SK-N-MC (cell line): Measurements from ENCODE around the gene REEP6.

Experiments used
- DNase-seq: peaks from one replicate; pipeline ENCODE4 v3.0.0-alpha.2; 2011; ENCODE audit warnings: low read depth, low spot score
- H3K27ac ChIP-seq: fragments of 200-600 bp; sonication (generic); 2 replicates; pipeline ENCODE4 v1.5.1; 2016; ENCODE audit warnings: mixed run types
- H3K36me3 ChIP-seq: fragments of 200-600 bp; sonication (generic); 2 replicates; pipeline ENCODE4 v1.6.1; 2017; ENCODE audit warnings: antibody characterized with exemption, low read length, mixed read lengths; ENCODE audit not compliant: insufficient read depth
- H3K4me3 ChIP-seq: fragments of 200-600 bp; sonication (generic); 2 replicates; pipeline ENCODE4 v1.5.1; 2016
- H3K9ac ChIP-seq: fragments of 200-600 bp; sonication (generic); 2 replicates; pipeline ENCODE4 v1.8.0; 2017; ENCODE audit warnings: mixed run types, mixed read lengths; ENCODE audit not compliant: insufficient read length
- H3K9me3 ChIP-seq: fragments of 200-600 bp; sonication (generic); 2 replicates; pipeline ENCODE4 v1.6.1; 2017; ENCODE audit warnings: low read depth, mild to moderate bottlenecking, antibody characterized with exemption, low read length, moderate library complexity, mixed read lengths
- EZH2 ChIP-seq: fragments of 200-600 bp; sonication (generic); IDR thresholded peaks from one replicate; pipeline ENCODE4 v1.6.1; 2017; ENCODE audit warnings: antibody characterized with exemption
- FOXP2 ChIP-seq: optimal IDR thresholded peaks from 2 replicates; pipeline ENCODE3; 2011; ENCODE audit warnings: mild to moderate bottlenecking, moderate library complexity; ENCODE audit not compliant: insufficient read depth; ENCODE audit errors: extremely low read length, control extremely low read depth
- POLR2AphosphoS5 ChIP-seq: IDR thresholded peaks from 2 replicates; pipeline ENCODE4 v1.6.1; 2012; ENCODE audit warnings: mild to moderate bottlenecking, low read depth, low read length, borderline replicate concordance

REEP6 gene

GRCh38 chr19:1491114-1491848, at the start of gene REEP6:
Gene REEP6 (plus strand): TSS chr19:1491181. CDS start chr19:1491270, 89 bp downstream.
- peak within 1 kb of the TSS; percentile 68 for H3K27ac ChIP-seq
- DNase-seq, result no peak

GRCh38 chr19:1441677-1442438, 49.1 kb upstream of the REEP6 start:
- peak overlapping the region; percentile 74 for H3K27ac ChIP-seq
- no peak for TF ChIP-seq POLR2AphosphoS5
- no peak for TF ChIP-seq EZH2
- no peak for TF ChIP-seq FOXP2

More at GRCh38 chr19:1491114-1491848, at the start of gene REEP6:
- Histone ChIP-seq H3K36me3 (no peaks in the 10 kb centered on the region), H3K4me3 (peak within 1 kb of the TSS; percentile 88), H3K9ac (peak within 1 kb of the TSS; percentile 82), H3K9me3 (no peaks in the 10 kb centered on the region)
- TF ChIP-seq EZH2 (no peak), FOXP2 (no peak), POLR2AphosphoS5 (peak; percentile 43; the same call in 1 of the 2 replicates)

GRCh38 chr19:1445185-1445931, 45.6 kb upstream of the REEP6 start:
- H3K9me3 ChIP-seq, result no peaks in the 10 kb centered on the region
- DNase-seq, result no peak
- TF ChIP-seq FOXP2 (no peak), EZH2 (no peak), POLR2AphosphoS5 (no peak)
- no peak overlapping the region for H3K9ac ChIP-seq
- H3K27ac ChIP-seq, result no peak overlapping the region
- H3K4me3 ChIP-seq, result peak overlapping the region; percentile 64
- peaks cover 23% of the 10 kb centered on the region for H3K36me3 ChIP-seq

More at GRCh38 chr19:1441677-1442438, 49.1 kb upstream of the REEP6 start:
- Histone ChIP-seq H3K36me3 (peaks cover 38% of the 10 kb centered on the region), H3K4me3 (no peak overlapping the region), H3K9me3 (no peaks in the 10 kb centered on the region), H3K9ac (no peak overlapping the region)
- no peak for DNase-seq

GRCh38 chr19:1445932-1446712, 44.9 kb upstream of the REEP6 start:
- no peak for DNase-seq
- TF ChIP-seq FOXP2, result no peak
- TF ChIP-seq POLR2AphosphoS5, result no peak
- TF ChIP-seq EZH2, result no peak

GRCh38 chr19:1446713-1447481, 44.1 kb upstream of the REEP6 start:
- Histone ChIP-seq H3K9me3 (no peaks in the 10 kb centered on the region), H3K4me3 (peak overlapping the region; percentile 64)
- no peak for DNase-seq

More at GRCh38 chr19:1445932-1446712, 44.9 kb upstream of the REEP6 start:
- Histone ChIP-seq H3K27ac (no peak overlapping the region), H3K9me3 (no peaks in the 10 kb centered on the region), H3K9ac (no peak overlapping the region), H3K4me3 (peak overlapping the region; percentile 64), H3K36me3 (peaks cover 16% of the 10 kb centered on the region)

GRCh38 chr19:1447504-1447903, 43.5 kb upstream of the REEP6 start:
- Histone ChIP-seq H3K4me3 (no peak overlapping the region), H3K36me3 (peaks cover 2% of the 10 kb centered on the region), H3K9ac (no peak overlapping the region), H3K27ac (no peak overlapping the region), H3K9me3 (no peaks in the 10 kb centered on the region)
- DNase-seq, result no peak
- no peak for TF ChIP-seq EZH2
- no peak for TF ChIP-seq POLR2AphosphoS5
- TF ChIP-seq FOXP2, result no peak

More at GRCh38 chr19:1446713-1447481, 44.1 kb upstream of the REEP6 start:
- H3K36me3 ChIP-seq, result peaks cover 8% of the 10 kb centered on the region
- no peak overlapping the region for H3K27ac ChIP-seq
- H3K9ac ChIP-seq, result no peak overlapping the region
- no peak for TF ChIP-seq EZH2
- no peak for TF ChIP-seq FOXP2
- TF ChIP-seq POLR2AphosphoS5, result no peak

GRCh38 chr19:1447944-1448343, 43.0 kb upstream of the REEP6 start:
- Histone ChIP-seq H3K9ac (no peak overlapping the region), H3K4me3 (no peak overlapping the region), H3K36me3 (no peaks in the 10 kb centered on the region), H3K9me3 (no peaks in the 10 kb centered on the region), H3K27ac (no peak overlapping the region)
- no peak for DNase-seq
- TF ChIP-seq EZH2, result no peak
- TF ChIP-seq POLR2AphosphoS5, result no peak
- no peak for TF ChIP-seq FOXP2
